Putamen (tissue), 1 donor: ENCODE measurements around the gene STRN.
"Not testable (repeated sequence)": the region's sequence is repeated elsewhere in the genome, so short reads cannot be mapped to it uniquely, and the experiment has no call there.

Experiments
- DNase-seq: peaks from one replicate; pipeline ENCODE4 v3.0.0-alpha.2; 2016; ENCODE audit warnings: low spot score

STRN gene

GRCh38 chr2:36834731-36835524, 131.4 kb downstream of the STRN start:
- DNase-seq, result no peak

GRCh38 chr2:36834203-36834602, 132.1 kb downstream of the STRN start:
- DNase-seq, result no peak

- no peak for DNase-seq
Observed at GRCh38 chr2:36831185-36831584, 135.2 kb downstream of the STRN start.

- DNase-seq, result not testable (repeated sequence)
Observed at GRCh38 chr2:36824683-36825082, 141.7 kb downstream of the STRN start.

GRCh38 chr2:36824273-36824672, 142.1 kb downstream of the STRN start:
- no peak for DNase-seq

- no peak for DNase-seq
Observed at GRCh38 chr2:36823862-36824261, 142.5 kb downstream of the STRN start.

- DNase-seq, result no peak
Observed at GRCh38 chr2:36820942-36821605, 145.3 kb downstream of the STRN start.

- no peak for DNase-seq
Observed at GRCh38 chr2:36819095-36819711, 147.1 kb downstream of the STRN start.

GRCh38 chr2:36818542-36818941, 147.8 kb downstream of the STRN start:
- no peak for DNase-seq

- DNase-seq, result no peak
Observed at GRCh38 chr2:36812196-36812595, 154.1 kb downstream of the STRN start.

GRCh38 chr2:36811071-36811470, 155.3 kb downstream of the STRN start:
- DNase-seq, result no peak

GRCh38 chr2:36809069-36809445, 157.3 kb downstream of the STRN start:
- no peak for DNase-seq

- no peak for DNase-seq
Observed at GRCh38 chr2:36808386-36809068, 157.8 kb downstream of the STRN start.

GRCh38 chr2:36807223-36807886, 159.0 kb downstream of the STRN start:
- DNase-seq, result no peak

GRCh38 chr2:36805635-36806224, 160.6 kb downstream of the STRN start:
- DNase-seq, result no peak

GRCh38 chr2:36802952-36803351, 163.4 kb downstream of the STRN start:
- DNase-seq, result no peak

GRCh38 chr2:36801088-36801487, 165.2 kb downstream of the STRN start:
- no peak for DNase-seq

GRCh38 chr2:36800381-36800780, 166.0 kb downstream of the STRN start:
- DNase-seq, result peak; percentile 87

GRCh38 chr2:36798724-36799123, 167.6 kb downstream of the STRN start:
- no peak for DNase-seq

GRCh38 chr2:36797324-36798070, 168.8 kb downstream of the STRN start:
- DNase-seq, result peak; percentile 77
